HUES64 (cell line): ENCODE data around the gene ANO1.

Experiments used
- H3K27ac ChIP-seq: 2 replicates; pipeline ENCODE4 v1.7.0; 2013; ENCODE audit warnings: low read depth, low read length, inconsistent platforms
- H3K27me3 ChIP-seq: 2 replicates; pipeline ENCODE4 v1.6.1; 2013; ENCODE audit warnings: mild to moderate bottlenecking, low read length; ENCODE audit not compliant: insufficient read depth
- H3K36me3 ChIP-seq: 2 replicates; pipeline ENCODE4 v1.6.1; 2013; ENCODE audit warnings: mild to moderate bottlenecking, low read length; ENCODE audit not compliant: insufficient read depth
- H3K4me1 ChIP-seq: 2 replicates; pipeline ENCODE4 v1.6.1; 2013; ENCODE audit warnings: mild to moderate bottlenecking, low read length, moderate library complexity; ENCODE audit not compliant: insufficient read depth
- H3K4me3 ChIP-seq: 2 replicates; pipeline ENCODE4 v1.5.1; 2013; ENCODE audit warnings: mild to moderate bottlenecking, low read length, moderate library complexity
- H3K9ac ChIP-seq: 2 replicates; pipeline ENCODE4 v1.6.1; 2013; ENCODE audit warnings: mild to moderate bottlenecking, low read depth, low read length
- H3K9me3 ChIP-seq: 2 replicates; pipeline ENCODE4 v1.6.1; 2013; ENCODE audit warnings: low read depth, low read length; ENCODE audit not compliant: insufficient read depth
- WGBS: fragments of 150-250, 120-280 bp; methylation state at CpG from one replicate; pipeline ENCODE4 v1.1.7; 2013; ENCODE audit warnings: missing lambda C conversion rate; 5-methylcytosine and 5-hydroxymethylcytosine counted together

ANO1 gene

DNA sequence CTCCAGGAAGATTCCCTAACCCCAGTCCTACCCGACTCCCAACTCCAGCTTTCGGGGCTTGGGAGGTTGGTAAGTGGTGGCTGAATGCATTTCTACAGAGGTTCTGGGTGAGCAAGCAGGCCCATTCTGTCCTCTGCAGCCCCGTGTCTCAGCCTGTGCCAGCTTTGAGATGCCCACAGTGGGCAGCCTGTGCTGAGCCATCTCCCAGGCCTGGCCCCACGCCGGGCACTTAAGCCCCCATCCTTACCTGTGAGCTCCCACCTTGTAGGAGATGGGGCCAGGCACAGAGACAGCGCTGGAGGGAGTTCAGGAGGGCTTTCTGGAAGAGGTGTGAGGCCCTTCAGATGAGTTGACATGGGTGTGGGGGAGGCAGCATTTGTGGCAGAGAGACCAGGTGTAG is 54.5 kb downstream of the ANO1 start:
- Histone ChIP-seq H3K4me1 (peaks cover 21% of the 10 kb centered on the region), H3K9me3 (no peaks in the 10 kb centered on the region), H3K9ac (no peak overlapping the region), H3K27me3 (no peaks in the 10 kb centered on the region), H3K27ac (no peak overlapping the region), H3K4me3 (no peak overlapping the region), H3K36me3 (no peaks in the 10 kb centered on the region)
- 86% methylated on average over 5 of the region's 6 CpGs for WGBS

- no peak overlapping the region for H3K4me3 ChIP-seq
- WGBS: 88% methylated on average over 14 of the region's 16 CpGs
- H3K27me3 ChIP-seq: no peaks in the 10 kb centered on the region
- no peaks in the 10 kb centered on the region for H3K9me3 ChIP-seq
- no peaks in the 10 kb centered on the region for H3K36me3 ChIP-seq
- peaks cover 9% of the 10 kb centered on the region for H3K4me1 ChIP-seq
- H3K27ac ChIP-seq: no peak overlapping the region
- no peak overlapping the region for H3K9ac ChIP-seq
Measured at GRCh38 chr11:70133771-70134335, 55.7 kb downstream of the ANO1 start.

- peaks cover 3% of the 10 kb centered on the region; the same call in 1 of the 2 replicates for H3K4me1 ChIP-seq
- H3K9ac ChIP-seq: no peak overlapping the region
- H3K4me3 ChIP-seq: no peak overlapping the region
- no peak overlapping the region for H3K27ac ChIP-seq
- 94% methylated on average over 14 of the region's 14 CpGs for WGBS
- H3K9me3 ChIP-seq: no peaks in the 10 kb centered on the region
- no peaks in the 10 kb centered on the region for H3K36me3 ChIP-seq
- no peaks in the 10 kb centered on the region for H3K27me3 ChIP-seq
Measured at GRCh38 chr11:70134490-70134889, 56.4 kb downstream of the ANO1 start.

DNA sequence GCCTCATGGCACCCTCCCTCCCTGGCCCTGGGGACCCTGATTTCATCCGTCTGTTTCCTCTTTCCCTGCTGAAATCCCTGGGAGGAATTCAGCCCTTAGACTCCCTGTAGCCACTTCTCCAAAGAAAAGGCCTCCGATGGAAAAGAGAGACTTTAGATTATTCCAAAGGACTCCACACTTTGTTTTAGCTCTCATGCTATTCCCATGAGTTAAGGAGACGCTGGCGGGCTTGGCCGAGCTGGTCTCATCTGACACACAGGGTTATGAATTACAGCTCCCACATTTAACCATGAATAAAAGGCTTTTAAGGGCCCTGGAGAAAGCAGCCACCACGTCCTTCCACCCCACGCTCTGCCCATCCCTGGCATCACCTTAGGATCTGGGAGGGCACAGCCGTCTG is 57.0 kb downstream of the ANO1 start:
- Histone ChIP-seq H3K9me3 (no peaks in the 10 kb centered on the region), H3K9ac (no peak overlapping the region), H3K4me3 (no peak overlapping the region), H3K4me1 (peaks cover 3% of the 10 kb centered on the region; the same call in 1 of the 2 replicates), H3K36me3 (no peaks in the 10 kb centered on the region), H3K27me3 (peaks cover 4% of the 10 kb centered on the region; the same call in 1 of the 2 replicates), H3K27ac (no peak overlapping the region)
- WGBS: 91% methylated on average over 8 of the region's 8 CpGs

DNA sequence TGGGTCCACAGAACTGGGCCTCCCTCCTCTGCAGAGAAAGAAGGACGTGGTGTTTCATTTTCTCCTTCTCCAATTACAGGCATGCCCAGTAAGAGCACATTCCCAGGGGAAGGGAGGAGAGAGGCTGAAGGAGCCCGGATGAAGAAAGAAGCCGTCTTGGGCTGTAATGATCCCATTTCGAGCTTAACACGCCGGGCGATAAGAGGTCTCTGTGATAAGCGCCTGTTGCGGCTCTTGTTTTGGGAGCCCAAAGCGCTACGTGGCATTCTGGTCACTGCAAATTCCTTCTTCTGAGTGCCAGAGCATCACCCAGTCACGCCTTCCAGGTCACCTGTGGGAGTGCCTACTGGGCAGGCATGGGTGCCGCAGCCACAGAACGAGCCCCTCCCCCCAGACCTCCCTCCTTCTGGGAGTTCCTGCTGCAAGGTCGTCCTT is 57.5 kb downstream of the ANO1 start:
- WGBS: 77% methylated on average over 15 of the region's 15 CpGs
- H3K4me1 ChIP-seq: peaks cover 6% of the 10 kb centered on the region
- no peak overlapping the region for H3K4me3 ChIP-seq
- H3K27ac ChIP-seq: no peak overlapping the region
- H3K27me3 ChIP-seq: peaks cover 9% of the 10 kb centered on the region; the same call in 1 of the 2 replicates
- H3K36me3 ChIP-seq: no peaks in the 10 kb centered on the region
- no peaks in the 10 kb centered on the region for H3K9me3 ChIP-seq
- no peak overlapping the region for H3K9ac ChIP-seq

GRCh38 chr11:70137383-70137782 is 59.3 kb downstream of the ANO1 start:
- no peak overlapping the region for H3K4me3 ChIP-seq
- H3K36me3 ChIP-seq: no peaks in the 10 kb centered on the region
- H3K9me3 ChIP-seq: no peaks in the 10 kb centered on the region
- 92% methylated on average over 12 of the region's 12 CpGs for WGBS
- H3K4me1 ChIP-seq: peaks cover 23% of the 10 kb centered on the region
- peaks cover 18% of the 10 kb centered on the region for H3K27me3 ChIP-seq
- H3K9ac ChIP-seq: no peak overlapping the region
- H3K27ac ChIP-seq: no peak overlapping the region

DNA sequence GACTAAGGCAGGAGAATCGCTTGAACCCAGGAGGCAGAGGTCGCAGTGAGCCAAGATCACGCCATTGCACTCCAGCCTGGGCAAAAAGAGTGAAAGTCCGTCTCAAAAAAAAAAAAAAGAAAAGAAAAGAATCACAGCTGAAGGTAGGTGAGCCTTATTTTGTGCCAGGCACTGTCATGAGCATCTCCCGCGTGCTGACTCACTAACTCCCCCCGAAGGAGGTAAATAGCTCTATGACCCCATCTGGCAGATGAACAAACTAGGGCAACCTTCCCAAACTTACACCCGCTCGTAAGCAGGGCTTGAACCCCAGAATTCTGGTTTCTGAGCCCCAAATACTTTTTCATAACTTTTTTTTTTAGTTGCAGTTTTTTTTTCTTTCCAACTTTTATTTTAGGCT is 60.3 kb downstream of the ANO1 start:
- Histone ChIP-seq H3K4me3 (no peak overlapping the region), H3K9ac (no peak overlapping the region), H3K9me3 (no peaks in the 10 kb centered on the region), H3K27ac (no peak overlapping the region), H3K36me3 (no peaks in the 10 kb centered on the region), H3K27me3 (peaks cover 28% of the 10 kb centered on the region), H3K4me1 (peaks cover 27% of the 10 kb centered on the region)
- 86% methylated on average over 9 of the region's 9 CpGs for WGBS

DNA sequence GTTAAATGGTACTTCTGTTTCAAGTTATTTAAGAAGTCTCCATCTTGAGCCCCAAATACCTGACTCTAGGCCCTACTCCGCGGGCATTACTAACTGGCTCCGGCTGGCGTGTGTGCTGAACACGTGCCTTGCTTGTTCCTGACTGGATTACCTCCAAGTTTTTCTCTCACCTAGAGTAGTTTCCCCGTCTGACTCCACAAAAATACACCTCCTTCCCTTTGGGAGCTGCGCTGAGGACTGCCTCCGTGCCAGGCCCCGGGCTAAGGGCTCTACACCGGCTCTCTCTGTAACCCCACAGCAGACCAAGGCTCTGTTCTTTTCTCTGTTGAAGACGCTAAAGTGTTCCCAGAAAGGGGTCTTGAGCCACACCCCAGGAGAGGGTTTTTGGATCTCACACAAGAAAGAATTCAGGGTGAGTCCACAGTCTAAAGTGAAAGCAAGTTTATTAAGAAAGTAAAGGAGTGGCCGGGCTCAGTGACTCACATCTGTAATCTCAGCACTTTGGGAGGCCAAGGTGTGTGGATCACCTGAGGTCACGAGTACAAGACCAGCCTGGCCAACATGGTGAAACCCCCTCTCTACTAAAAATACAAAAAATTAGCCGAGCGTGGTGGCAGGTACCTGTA is 61.8 kb downstream of the ANO1 start:
- peaks cover 37% of the 10 kb centered on the region for H3K27me3 ChIP-seq
- H3K36me3 ChIP-seq: no peaks in the 10 kb centered on the region
- peaks cover 27% of the 10 kb centered on the region for H3K4me1 ChIP-seq
- H3K9ac ChIP-seq: no peak overlapping the region
- H3K4me3 ChIP-seq: no peak overlapping the region
- WGBS: 91% methylated on average over 15 of the region's 15 CpGs
- H3K9me3 ChIP-seq: no peaks in the 10 kb centered on the region
- H3K27ac ChIP-seq: no peak overlapping the region

DNA sequence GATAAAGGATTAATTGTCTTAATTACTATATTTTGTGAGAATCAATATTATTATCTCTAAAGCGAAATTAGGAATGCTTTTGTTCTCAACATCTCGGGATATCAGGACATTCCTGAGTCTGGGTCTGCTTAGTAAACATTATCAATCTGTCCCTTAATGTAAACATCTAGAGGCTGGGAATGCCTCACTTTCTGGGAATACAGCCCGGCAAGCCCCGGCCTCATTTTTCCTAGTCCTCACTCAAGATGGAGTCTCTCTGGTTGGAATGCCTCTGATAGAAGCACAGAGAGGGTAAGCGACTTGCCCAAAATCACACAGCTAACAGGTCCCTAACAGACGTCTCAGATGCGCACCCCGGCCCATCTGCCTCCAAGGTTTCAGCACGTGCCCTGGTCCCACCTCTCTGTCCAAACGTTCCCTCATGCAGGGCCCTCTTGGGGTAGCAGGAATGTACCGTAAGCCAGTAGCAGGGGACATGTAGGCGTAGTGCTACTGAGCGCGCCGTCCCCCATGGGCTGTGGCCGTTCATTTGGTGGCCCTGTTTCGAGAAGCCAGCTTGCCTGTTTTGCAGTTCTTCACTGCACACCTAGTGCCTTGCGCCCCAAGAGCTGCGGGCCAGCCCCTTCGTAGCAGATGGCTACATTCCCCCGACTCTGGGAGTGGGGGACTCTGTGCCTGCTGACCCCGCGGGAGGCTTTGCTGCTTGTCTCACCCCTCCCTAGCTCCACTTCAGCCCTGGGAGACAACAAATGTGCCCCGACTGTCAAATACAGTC is 62.8 kb downstream of the ANO1 start:
- Histone ChIP-seq H3K27me3 (peaks cover 41% of the 10 kb centered on the region), H3K9ac (no peak overlapping the region), H3K4me1 (peaks cover 23% of the 10 kb centered on the region), H3K4me3 (peak overlapping the region; percentile 4; the same call in 1 of the 2 replicates), H3K9me3 (no peaks in the 10 kb centered on the region), H3K27ac (peak overlapping the region; percentile 80), H3K36me3 (no peaks in the 10 kb centered on the region)
- WGBS: 36% methylated on average over 24 of the region's 24 CpGs

GRCh38 chr11:70141486-70142220 is 63.5 kb downstream of the ANO1 start:
- WGBS: 3% methylated on average over 20 of the region's 20 CpGs
- Histone ChIP-seq H3K9me3 (no peaks in the 10 kb centered on the region), H3K27me3 (peaks cover 46% of the 10 kb centered on the region), H3K4me1 (peaks cover 30% of the 10 kb centered on the region), H3K4me3 (peak overlapping the region; percentile 4; the same call in 1 of the 2 replicates), H3K27ac (peak overlapping the region; percentile 80), H3K9ac (no peak overlapping the region), H3K36me3 (no peaks in the 10 kb centered on the region)
